Mucosa of gallbladder (tissue), 1 donor: ENCODE results near the gene PSD4. TPM values are rescaled to one million over a fixed set of nuclear protein-coding genes. Genes with fewer than 3 reads are reported as not detected.

Source experiments
- DNase-seq: peaks from one replicate; pipeline ENCODE4 v3.0.0-alpha.2; 2020; ENCODE audit warnings: low spot score
- total RNA-seq: library from RNA; stranded (reverse); gene quantifications from one replicate; pipeline ENCODE4 v1.2.1, GENCODE V29; 2021
- donor health status: DM: no; HTN: no; CAD: no.

PSD4 gene
- total RNA-seq, 1 donor from 2014 or later: 70.3 TPM

GRCh38 chr2:113184531-113185230 is 10.9 kb downstream of the PSD4 start:
- DNase-seq: no peak

- peak; percentile 60 for DNase-seq
These were observed 12.1 kb downstream of the PSD4 start for GRCh38 chr2:113185664-113186432.

GRCh38 chr2:113186433-113186796 is 12.6 kb downstream of the PSD4 start:
- no peak for DNase-seq

GRCh38 chr2:113187771-113188170 is 14.0 kb downstream of the PSD4 start:
- DNase-seq: no peak

- DNase-seq: no peak
These were observed 17.1 kb downstream of the PSD4 start for GRCh38 chr2:113190871-113191270.

GRCh38 chr2:113192459-113193100 is 18.8 kb downstream of the PSD4 start:
- DNase-seq: no peak

GRCh38 chr2:113195923-113196501 is 22.2 kb downstream of the PSD4 start:
- DNase-seq: no peak

GRCh38 chr2:113196839-113197238 is 23.1 kb downstream of the PSD4 start:
- DNase-seq: no peak

- DNase-seq: no peak
These were observed 23.7 kb downstream of the PSD4 start for GRCh38 chr2:113197347-113198047.

- DNase-seq: no peak
These were observed 24.4 kb downstream of the PSD4 start for GRCh38 chr2:113198048-113198789.

- DNase-seq: peak; percentile 75
These were observed 25.2 kb downstream of the PSD4 start for GRCh38 chr2:113198790-113199612.

- no peak for DNase-seq
These were observed 26.5 kb downstream of the PSD4 start for GRCh38 chr2:113200236-113200635.

- no peak for DNase-seq
These were observed 27.1 kb downstream of the PSD4 start for GRCh38 chr2:113200736-113201490.

GRCh38 chr2:113201496-113202304 is 27.9 kb downstream of the PSD4 start:
- DNase-seq: no peak

GRCh38 chr2:113202305-113203216 is 28.8 kb downstream of the PSD4 start:
- DNase-seq: no peak

GRCh38 chr2:113203217-113203530 is 29.4 kb downstream of the PSD4 start:
- no peak for DNase-seq

- DNase-seq: peak; percentile 81
These were observed 30.2 kb downstream of the PSD4 start for GRCh38 chr2:113203901-113204519.
